ENCODE data around the gene USP33.

GRCh38 chr1:77678660-77679610 lies 80.7 kb downstream of the USP33 start:
- no peak for TF ChIP-seq CTCF (conservative IDR thresholded peaks at IDR 0.05)
- no peak for TF ChIP-seq ZFX (IDR thresholded peaks at IDR 0.05)
